Liver (tissue), 9 donors: ENCODE results near the gene LRRC27. TPM values are rescaled to one million over a fixed set of nuclear protein-coding genes. Genes with fewer than 3 reads are reported as not detected.

Experiments
- DNase-seq: peaks from one replicate; pipeline ENCODE4 v3.0.0-alpha.2; 2017; ENCODE audit warnings: low spot score
- H3K27ac ChIP-seq, 2 donors: one replicate each; pipeline ENCODE4 v1.7.0; 2013; ENCODE audit warnings: inconsistent platforms in 2 of 2, low read length in 2 of 2, control low read depth in 1 of 2, low read depth in 1 of 2, mild to moderate bottlenecking in 1 of 2
- H3K27me3 ChIP-seq, 4 donors: one replicate each; pipeline versions ENCODE4 v1.6.1 to v1.7.0; 2013; ENCODE audit warnings: low read length in 3 of 4, inconsistent platforms in 1 of 4, mild to moderate bottlenecking in 1 of 4, moderate library complexity in 1 of 4; ENCODE audit not compliant: control insufficient read depth in 4 of 4, insufficient read depth in 4 of 4
- H3K36me3 ChIP-seq, 4 donors: one replicate each; pipeline versions ENCODE4 v1.6.1 to v1.7.0; 2013; ENCODE audit warnings: low read length in 3 of 4, mild to moderate bottlenecking in 3 of 4, low read depth in 1 of 4, moderate library complexity in 1 of 4; ENCODE audit not compliant: control insufficient read depth in 4 of 4, insufficient read depth in 3 of 4
- H3K4me1 ChIP-seq, 4 donors: one replicate each; pipeline versions ENCODE4 v1.6.1 to v1.7.0; 2013; ENCODE audit warnings: low read length in 3 of 4, mild to moderate bottlenecking in 3 of 4, moderate library complexity in 1 of 4; ENCODE audit not compliant: control insufficient read depth in 4 of 4, insufficient read depth in 4 of 4
- H3K4me3 ChIP-seq, 3 donors: one replicate each; pipeline versions ENCODE4 v1.6.1 to v1.7.0; 2013; ENCODE audit warnings: low read length in 3 of 3, control low read depth in 1 of 3, low read depth in 1 of 3, mild to moderate bottlenecking in 1 of 3
- H3K9ac ChIP-seq, 2 donors: one replicate each; pipeline ENCODE4 v1.7.0; 2013; ENCODE audit warnings: low read length in 2 of 2, mild to moderate bottlenecking in 2 of 2, moderate library complexity in 2 of 2, control low read depth in 1 of 2, low read depth in 1 of 2
- H3K9me3 ChIP-seq, 4 donors: one replicate each; pipeline versions ENCODE4 v1.6.1 to v1.7.0; 2013; ENCODE audit warnings: low read length in 3 of 4; ENCODE audit not compliant: control insufficient read depth in 4 of 4
- EGR1 ChIP-seq, 2 donors: IDR thresholded peaks; 2 replicates each; pipeline ENCODE4 v1.6.1; 2016 to 2018; ENCODE audit warnings: antibody characterized with exemption in 2 of 2, low read depth in 2 of 2
- FOXA1 ChIP-seq: IDR thresholded peaks from 2 replicates; pipeline ENCODE4 v1.6.1; 2016; ENCODE audit warnings: antibody characterized with exemption
- FOXA2 ChIP-seq: IDR thresholded peaks from 2 replicates; pipeline ENCODE4 v1.6.1; 2016; ENCODE audit warnings: antibody characterized with exemption
- GABPA ChIP-seq, 2 donors: IDR thresholded peaks in 1 of 2; conservative IDR thresholded peaks in 1 of 2; 2 replicates each; pipeline ENCODE4 v1.6.1; 2016; ENCODE audit warnings: antibody characterized with exemption in 2 of 2, mild to moderate bottlenecking in 1 of 2, moderate library complexity in 1 of 2
- HNF4A ChIP-seq, 2 donors: conservative IDR thresholded peaks; 2 replicates each; pipeline ENCODE4 v1.6.1; 2016; ENCODE audit warnings: antibody characterized with exemption in 2 of 2, mild to moderate bottlenecking in 2 of 2
- HNF4G ChIP-seq: IDR thresholded peaks from 2 replicates; pipeline ENCODE4 v1.6.1; 2016; ENCODE audit warnings: antibody characterized with exemption
- JUND ChIP-seq, 2 donors: IDR thresholded peaks; 2 replicates each; pipeline ENCODE4 v1.6.1; 2016; ENCODE audit warnings: antibody characterized with exemption in 2 of 2
- NR2F2 ChIP-seq: IDR thresholded peaks from 2 replicates; pipeline ENCODE4 v1.6.1; 2016; ENCODE audit warnings: antibody characterized with exemption
- RAD21 ChIP-seq, 2 donors: IDR thresholded peaks; 2 replicates each; pipeline ENCODE4 v1.6.1; 2016; ENCODE audit warnings: antibody characterized with exemption in 2 of 2, mild to moderate bottlenecking in 2 of 2
- RXRA ChIP-seq, 2 donors: IDR thresholded peaks; 2 replicates each; pipeline ENCODE4 v1.6.1; 2017 to 2018; ENCODE audit warnings: antibody characterized with exemption in 2 of 2, mild to moderate bottlenecking in 1 of 2
- SP1 ChIP-seq: IDR thresholded peaks from 2 replicates; pipeline ENCODE4 v1.6.1; 2018; ENCODE audit warnings: antibody characterized with exemption, mild to moderate bottlenecking
- TAF1 ChIP-seq: conservative IDR thresholded peaks from 2 replicates; pipeline ENCODE4 v1.6.1; 2016; ENCODE audit warnings: antibody characterized with exemption, mild to moderate bottlenecking
- YY1 ChIP-seq: IDR thresholded peaks from 2 replicates; pipeline ENCODE4 v1.6.1; 2016; ENCODE audit warnings: antibody characterized with exemption, mild to moderate bottlenecking
- WGBS: extraction: QIAGEN DNeasy Blood & Tissue Kit; methylation state at CpG from one replicate; pipeline ENCODE4 v1.1.7; 2013; 5-methylcytosine and 5-hydroxymethylcytosine counted together
- polyA plus RNA-seq, 2 donors: library from polyadenylated mRNA; stranded (reverse) in 1 of 2; unstranded in 1 of 2; fragments of 200-250 nt in 1 of 2; fragments of >200 nt in 1 of 2; fragmentation: Nextera tagmentation in 1 of 2; extraction: Ambion mirVana in 1 of 2; gene quantifications; one replicate each; pipeline versions ENCODE4 v1.2.1 to v1.2.3, GENCODE V29; 2013 to 2015
- total RNA-seq, 2 donors: library from RNA; depleted of rRNA; stranded (reverse); fragments of >200 nt; gene quantifications; one replicate each; pipeline ENCODE4 v1.2.3, GENCODE V29; 2014
- TF ChIP-seq, protein P1 (sequence below): IDR thresholded peaks from 2 replicates; pipeline ENCODE4 v1.6.1; 2016; ENCODE audit warnings: antibody characterized with exemption, mild to moderate bottlenecking
- TF ChIP-seq, protein P2 (sequence below): IDR thresholded peaks from 2 replicates; pipeline ENCODE4 v1.6.1; 2016; ENCODE audit warnings: antibody characterized with exemption
- TF ChIP-seq, protein P3 (sequence below): IDR thresholded peaks from 2 replicates; pipeline ENCODE4 v1.6.1; 2016; ENCODE audit warnings: antibody characterized with exemption
- donor health status: healthy.
- donor health status: healthy.
- donor health status: healthy.
- donor health status: healthy.
- donor health status: healthy.

The LRRC27 gene
- total and polyA plus RNA-seq, 4 donors, result 1.8 to 2.8 (median 2.6) TPM

DNA sequence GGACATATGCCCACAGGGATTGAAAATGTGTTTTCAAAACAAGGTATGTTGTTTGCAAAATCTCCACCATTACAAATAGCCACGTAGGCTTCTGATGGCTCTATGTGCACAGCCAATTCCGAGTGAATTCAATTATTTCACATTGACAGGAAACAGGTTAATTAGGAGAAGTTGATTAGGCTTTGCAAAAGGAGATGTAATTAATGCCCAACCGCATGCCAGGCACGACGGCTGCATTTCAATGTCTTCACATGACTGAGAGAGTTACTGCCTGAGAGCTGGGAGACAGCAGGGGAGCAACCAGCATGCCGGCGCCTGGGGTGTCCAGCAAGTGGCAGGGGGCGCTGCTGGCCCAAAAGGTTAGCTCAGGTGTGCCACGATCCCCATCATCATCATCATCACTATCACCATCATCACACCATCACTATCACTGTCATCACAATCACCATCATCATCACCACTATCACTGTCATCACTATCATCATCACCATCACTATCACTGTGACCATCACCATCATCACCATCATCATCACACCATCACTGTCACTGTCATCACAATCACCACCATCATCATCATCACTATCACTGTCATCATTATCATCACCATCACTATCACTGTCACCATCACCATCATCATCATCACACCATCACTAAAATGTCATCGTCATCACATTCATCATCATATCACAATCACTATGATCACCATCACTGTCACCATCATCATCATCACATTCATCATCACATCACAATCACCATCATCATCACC, 95.2 kb downstream of the LRRC27 start:
- WGBS, result 90% methylated on average over 10 of the region's 10 CpGs
- DNase-seq, result no peak
- H3K9me3 ChIP-seq, result no peaks in the 10 kb centered on the region
- no peak overlapping the region for H3K4me3 ChIP-seq
- no peak overlapping the region for H3K9ac ChIP-seq
- no peak overlapping the region for H3K27ac ChIP-seq
- no peaks in the 10 kb centered on the region for H3K36me3 ChIP-seq
- H3K4me1 ChIP-seq, result peaks cover 0 to 1% (median 0%) of the 10 kb centered on the region in 4 donors
- no peak for TF ChIP-seq JUND (IDR thresholded peaks at IDR 0.05)
- TF ChIP-seq, protein P1, sequence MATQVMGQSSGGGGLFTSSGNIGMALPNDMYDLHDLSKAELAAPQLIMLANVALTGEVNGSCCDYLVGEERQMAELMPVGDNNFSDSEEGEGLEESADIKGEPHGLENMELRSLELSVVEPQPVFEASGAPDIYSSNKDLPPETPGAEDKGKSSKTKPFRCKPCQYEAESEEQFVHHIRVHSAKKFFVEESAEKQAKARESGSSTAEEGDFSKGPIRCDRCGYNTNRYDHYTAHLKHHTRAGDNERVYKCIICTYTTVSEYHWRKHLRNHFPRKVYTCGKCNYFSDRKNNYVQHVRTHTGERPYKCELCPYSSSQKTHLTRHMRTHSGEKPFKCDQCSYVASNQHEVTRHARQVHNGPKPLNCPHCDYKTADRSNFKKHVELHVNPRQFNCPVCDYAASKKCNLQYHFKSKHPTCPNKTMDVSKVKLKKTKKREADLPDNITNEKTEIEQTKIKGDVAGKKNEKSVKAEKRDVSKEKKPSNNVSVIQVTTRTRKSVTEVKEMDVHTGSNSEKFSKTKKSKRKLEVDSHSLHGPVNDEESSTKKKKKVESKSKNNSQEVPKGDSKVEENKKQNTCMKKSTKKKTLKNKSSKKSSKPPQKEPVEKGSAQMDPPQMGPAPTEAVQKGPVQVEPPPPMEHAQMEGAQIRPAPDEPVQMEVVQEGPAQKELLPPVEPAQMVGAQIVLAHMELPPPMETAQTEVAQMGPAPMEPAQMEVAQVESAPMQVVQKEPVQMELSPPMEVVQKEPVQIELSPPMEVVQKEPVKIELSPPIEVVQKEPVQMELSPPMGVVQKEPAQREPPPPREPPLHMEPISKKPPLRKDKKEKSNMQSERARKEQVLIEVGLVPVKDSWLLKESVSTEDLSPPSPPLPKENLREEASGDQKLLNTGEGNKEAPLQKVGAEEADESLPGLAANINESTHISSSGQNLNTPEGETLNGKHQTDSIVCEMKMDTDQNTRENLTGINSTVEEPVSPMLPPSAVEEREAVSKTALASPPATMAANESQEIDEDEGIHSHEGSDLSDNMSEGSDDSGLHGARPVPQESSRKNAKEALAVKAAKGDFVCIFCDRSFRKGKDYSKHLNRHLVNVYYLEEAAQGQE, result no peak
- no peaks in the 10 kb centered on the region for H3K27me3 ChIP-seq

DNA sequence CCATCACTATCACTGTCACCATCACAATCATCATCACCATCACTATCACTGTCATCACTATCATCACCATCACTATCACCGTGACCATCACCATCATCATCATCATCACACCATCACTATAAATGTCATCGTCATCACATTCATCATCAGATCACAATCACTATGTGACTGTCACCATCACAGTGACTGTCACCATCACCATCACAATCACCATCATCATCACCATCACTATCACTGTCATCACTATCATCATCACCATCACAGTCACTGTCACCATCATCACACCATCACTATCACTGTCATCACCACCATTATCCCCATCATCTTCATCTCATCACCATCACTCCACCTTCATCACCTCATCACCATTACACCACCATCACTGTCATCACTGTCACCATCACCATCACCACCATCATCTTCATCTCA, 96.0 kb downstream of the LRRC27 start:
- H3K9ac ChIP-seq, result no peak overlapping the region
- TF ChIP-seq GABPA (IDR thresholded peaks at IDR 0.05 in 1 of 2, conservative IDR thresholded peaks at IDR 0.05 in 1 of 2), result no peak
- TF ChIP-seq FOXA2, result no peak
- no peak for TF ChIP-seq RXRA (IDR thresholded peaks at IDR 0.05)
- no peak for TF ChIP-seq HNF4A (conservative IDR thresholded peaks at IDR 0.05)
- no peak for TF ChIP-seq NR2F2
- no peak for TF ChIP-seq JUND (IDR thresholded peaks at IDR 0.05)
- TF ChIP-seq YY1, result no peak
- TF ChIP-seq SP1, result no peak
- no peak for TF ChIP-seq FOXA1
- TF ChIP-seq, protein P1, result no peak
- TF ChIP-seq, protein P2, sequence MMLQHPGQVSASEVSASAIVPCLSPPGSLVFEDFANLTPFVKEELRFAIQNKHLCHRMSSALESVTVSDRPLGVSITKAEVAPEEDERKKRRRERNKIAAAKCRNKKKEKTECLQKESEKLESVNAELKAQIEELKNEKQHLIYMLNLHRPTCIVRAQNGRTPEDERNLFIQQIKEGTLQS, result no peak
- no peak for TF ChIP-seq EGR1 (IDR thresholded peaks at IDR 0.05; ENCODE audit: low read depth in 2 of 2)
- TF ChIP-seq RAD21 (IDR thresholded peaks at IDR 0.05), result no peak
- TF ChIP-seq, protein P3, sequence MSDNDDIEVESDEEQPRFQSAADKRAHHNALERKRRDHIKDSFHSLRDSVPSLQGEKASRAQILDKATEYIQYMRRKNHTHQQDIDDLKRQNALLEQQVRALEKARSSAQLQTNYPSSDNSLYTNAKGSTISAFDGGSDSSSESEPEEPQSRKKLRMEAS, result no peak
- TF ChIP-seq TAF1, result no peak
- TF ChIP-seq HNF4G, result no peak
- H3K4me3 ChIP-seq, result no peak overlapping the region
- no peak overlapping the region for H3K27ac ChIP-seq
- 94% methylated on average over 2 of the region's 2 CpGs for WGBS
- H3K36me3 ChIP-seq, result no peaks in the 10 kb centered on the region
- H3K9me3 ChIP-seq, result no peaks in the 10 kb centered on the region
- no peak for DNase-seq
- no peaks in the 10 kb centered on the region for H3K4me1 ChIP-seq
- H3K27me3 ChIP-seq, result no peaks in the 10 kb centered on the region
